ENCODE results near the gene B3GNT3.
A peak's percentile ranks its signal among the peaks of the same experiment; 100 is the strongest.
"Not testable (repeated sequence)": the region's sequence is repeated elsewhere in the genome, so short reads cannot be mapped to it uniquely, and the experiment has no call there.

The B3GNT3 gene

DNA sequence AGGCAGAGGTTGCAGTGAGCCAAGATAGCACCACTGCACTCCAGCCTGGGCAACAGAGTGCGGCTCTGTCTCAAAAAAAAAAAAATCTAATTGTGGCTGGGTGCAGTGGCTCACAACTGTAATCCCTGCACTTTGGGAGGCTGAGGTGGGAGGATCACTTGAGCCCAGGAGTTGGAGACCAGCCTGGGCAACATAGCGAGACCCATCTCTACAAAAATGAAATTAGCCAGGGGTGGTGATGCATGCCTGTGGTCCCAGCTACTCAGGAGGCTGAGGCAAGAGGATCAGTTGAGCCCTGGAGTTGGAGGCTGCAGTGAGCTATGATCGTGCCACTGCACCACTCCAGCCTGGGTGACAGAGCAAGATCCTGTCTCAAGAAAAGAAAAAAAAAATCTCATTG lies 3.7 kb downstream of the B3GNT3 start:
- DNase-seq = not testable (repeated sequence)

DNA sequence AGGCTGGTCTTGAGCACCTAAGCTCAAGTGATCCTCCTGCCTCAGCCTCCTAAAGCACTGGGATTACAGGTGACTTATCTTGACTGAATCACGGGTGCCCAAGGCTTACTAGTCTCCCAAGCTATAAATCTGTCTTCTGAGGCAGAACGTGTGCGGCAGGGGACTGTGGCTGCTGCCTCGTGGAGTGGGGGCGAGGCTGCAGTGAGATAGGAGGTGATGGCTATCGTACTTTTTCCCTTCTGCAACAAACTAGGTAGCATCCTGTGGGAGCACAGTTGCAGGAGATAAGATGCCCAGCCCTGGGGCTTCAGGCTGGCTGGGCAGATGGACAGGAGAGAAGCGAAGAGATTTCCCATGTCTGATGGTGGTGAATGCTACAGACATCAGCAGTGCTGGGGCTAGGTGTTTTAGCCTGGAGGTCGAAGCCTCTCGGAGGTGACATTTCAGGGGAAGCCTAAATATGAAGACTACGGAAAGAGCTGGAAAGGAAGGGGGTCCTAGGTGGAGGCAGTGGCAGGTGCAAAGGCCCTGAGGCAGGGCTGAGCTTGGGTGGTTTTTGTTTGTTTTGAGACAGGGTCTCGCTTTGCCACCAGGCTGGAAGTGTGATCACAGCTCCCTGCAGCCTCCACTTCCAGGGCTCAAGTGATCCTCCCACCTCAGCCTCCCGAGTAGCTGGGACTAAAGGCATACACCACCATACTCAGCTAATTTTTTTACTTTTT lies 7.4 kb downstream of the B3GNT3 start:
- no peak for DNase-seq

DNA sequence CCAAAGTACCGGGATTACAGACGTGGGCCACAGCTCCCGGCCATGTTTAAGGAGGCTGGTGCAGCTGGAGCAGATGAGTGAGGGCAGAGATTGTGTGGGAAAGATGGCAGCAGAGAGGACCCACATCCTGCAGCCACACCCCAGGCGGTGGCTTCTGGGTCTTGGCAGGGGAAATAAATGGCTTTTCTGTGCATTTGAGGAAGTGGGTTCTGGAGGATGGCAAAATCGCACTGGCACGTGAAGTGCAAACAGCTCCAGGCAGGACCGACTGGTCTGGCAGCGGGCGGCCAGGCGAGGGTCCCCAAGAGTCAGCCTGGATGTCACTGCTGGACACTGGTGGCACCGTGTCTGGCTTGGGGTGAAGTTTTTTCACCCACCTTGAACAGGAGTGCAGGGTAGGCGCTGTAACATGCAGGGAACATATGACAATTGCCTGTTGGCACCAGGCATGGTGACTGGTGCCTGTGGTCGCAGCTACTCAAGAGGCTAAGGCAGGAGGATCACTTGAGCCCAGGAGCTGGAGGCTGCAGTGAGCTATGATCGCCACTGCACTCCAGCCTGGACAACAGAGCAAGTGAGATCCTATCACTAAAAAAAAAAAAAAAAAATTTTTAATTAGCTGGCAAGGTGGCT lies 8.4 kb downstream of the B3GNT3 start:
- no peak for DNase-seq

- DNase-seq = no peak
Measured at GRCh38 chr19:17805427-17805826, 10.5 kb downstream of the B3GNT3 start.

GRCh38 chr19:17806945-17807344 lies 12.0 kb downstream of the B3GNT3 start:
- no peak for DNase-seq

DNA sequence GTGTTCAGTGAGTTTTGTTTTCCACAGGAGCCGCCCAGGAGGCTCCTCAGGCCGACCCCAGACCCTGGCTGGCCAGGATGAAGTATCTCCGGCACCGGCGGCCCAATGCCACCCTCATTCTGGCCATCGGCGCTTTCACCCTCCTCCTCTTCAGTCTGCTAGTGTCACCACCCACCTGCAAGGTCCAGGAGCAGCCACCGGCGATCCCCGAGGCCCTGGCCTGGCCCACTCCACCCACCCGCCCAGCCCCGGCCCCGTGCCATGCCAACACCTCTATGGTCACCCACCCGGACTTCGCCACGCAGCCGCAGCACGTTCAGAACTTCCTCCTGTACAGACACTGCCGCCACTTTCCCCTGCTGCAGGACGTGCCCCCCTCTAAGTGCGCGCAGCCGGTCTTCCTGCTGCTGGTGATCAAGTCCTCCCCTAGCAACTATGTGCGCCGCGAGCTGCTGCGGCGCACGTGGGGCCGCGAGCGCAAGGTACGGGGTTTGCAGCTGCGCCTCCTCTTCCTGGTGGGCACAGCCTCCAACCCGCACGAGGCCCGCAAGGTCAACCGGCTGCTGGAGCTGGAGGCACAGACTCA lies 12.9 kb downstream of the B3GNT3 start:
- no peak for DNase-seq

GRCh38 chr19:17811103-17811502 lies 16.2 kb downstream of the B3GNT3 start:
- DNase-seq = no peak

DNA sequence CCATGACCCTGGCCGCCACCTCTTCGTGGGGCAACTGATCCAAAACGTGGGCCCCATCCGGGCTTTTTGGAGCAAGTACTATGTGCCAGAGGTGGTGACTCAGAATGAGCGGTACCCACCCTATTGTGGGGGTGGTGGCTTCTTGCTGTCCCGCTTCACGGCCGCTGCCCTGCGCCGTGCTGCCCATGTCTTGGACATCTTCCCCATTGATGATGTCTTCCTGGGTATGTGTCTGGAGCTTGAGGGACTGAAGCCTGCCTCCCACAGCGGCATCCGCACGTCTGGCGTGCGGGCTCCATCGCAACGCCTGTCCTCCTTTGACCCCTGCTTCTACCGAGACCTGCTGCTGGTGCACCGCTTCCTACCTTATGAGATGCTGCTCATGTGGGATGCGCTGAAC lies 16.7 kb downstream of the B3GNT3 start:
- no peak for DNase-seq

DNA sequence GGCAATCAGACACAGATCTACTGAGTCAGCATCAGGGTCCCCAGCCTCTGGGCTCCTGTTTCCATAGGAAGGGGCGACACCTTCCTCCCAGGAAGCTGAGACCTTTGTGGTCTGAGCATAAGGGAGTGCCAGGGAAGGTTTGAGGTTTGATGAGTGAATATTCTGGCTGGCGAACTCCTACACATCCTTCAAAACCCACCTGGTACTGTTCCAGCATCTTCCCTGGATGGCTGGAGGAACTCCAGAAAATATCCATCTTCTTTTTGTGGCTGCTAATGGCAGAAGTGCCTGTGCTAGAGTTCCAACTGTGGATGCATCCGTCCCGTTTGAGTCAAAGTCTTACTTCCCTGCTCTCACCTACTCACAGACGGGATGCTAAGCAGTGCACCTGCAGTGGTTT lies 17.2 kb downstream of the B3GNT3 start:
- no peak for DNase-seq

DNA sequence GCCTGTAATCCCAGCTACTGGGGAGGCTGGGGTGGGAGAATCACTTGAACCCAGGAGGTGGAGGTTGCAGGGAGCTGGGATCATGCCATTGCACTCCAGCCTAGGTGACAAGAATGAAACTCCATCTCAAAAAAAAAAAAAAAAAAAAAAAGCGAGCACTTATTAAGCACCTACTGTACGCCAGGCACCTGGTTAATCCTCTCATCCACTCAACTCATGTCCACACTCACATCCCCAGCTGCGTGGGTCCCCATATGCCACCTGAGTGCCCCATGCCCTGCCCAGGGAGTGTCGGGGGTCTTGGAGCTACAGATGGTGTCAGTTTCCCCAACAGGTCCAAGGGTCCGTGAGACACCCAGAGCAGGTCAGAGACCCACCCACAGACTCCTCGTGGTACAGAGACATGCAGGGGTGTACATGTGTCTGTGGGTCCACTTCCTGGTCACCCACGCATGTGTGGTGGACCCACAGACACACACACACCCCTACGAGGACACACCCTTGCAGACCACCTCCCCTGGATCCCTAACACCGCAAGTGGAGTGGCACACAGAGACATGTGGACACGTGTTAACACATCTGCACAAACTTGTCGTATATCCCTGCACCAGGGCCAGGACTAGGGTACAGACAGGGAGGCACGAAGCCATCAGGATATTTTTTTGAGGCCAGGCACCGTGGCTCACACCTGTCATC lies 22.9 kb downstream of the B3GNT3 start:
- no peak for DNase-seq

DNA sequence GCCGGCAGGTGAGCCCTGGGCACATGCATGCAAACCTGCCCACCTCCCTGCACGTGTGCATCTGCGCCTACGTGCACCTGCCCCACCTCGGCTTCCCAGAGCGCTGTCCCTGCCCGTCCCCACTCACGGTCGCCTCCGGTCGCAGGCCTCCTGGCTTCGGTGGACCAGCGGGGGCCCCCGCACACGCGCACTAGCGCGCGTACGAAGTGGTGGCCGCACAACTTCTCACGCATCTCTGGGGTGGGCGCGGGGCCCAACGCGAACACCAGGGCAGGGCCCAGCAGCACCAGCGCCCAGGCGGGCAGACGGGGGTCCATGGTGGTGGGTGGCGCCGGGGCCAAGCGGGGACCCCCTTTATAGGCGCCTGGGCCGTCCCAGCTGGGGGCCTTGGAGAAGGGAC lies 26.3 kb downstream of the B3GNT3 start, which contains the start of gene INSL3:
Gene INSL3 (minus strand): TSS at position 330 of the 400 bp plus-strand sequence. CDS start 13 bp downstream, at position 317.
- DNase-seq = no peak

DNA sequence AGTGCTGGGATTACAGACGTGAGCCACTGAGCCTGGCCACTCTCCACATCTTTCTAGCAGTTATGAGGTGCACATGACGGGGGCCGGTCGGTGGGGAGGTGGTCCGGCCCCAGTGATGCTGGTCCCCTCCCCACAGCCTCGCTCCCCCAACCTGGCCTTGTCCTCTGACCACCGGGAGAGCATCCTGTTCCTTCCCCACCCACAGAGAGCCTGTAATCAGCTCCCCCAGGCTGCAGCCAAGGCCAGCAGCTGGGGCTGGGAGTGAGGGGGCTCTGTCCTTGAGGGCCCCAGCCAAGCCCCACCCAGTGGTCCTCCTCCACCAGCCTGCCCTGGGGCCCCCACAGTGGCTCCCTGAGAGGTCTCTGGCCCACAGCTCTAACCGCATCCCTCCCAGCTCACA lies 29.4 kb downstream of the B3GNT3 start:
- no peak for DNase-seq

DNA sequence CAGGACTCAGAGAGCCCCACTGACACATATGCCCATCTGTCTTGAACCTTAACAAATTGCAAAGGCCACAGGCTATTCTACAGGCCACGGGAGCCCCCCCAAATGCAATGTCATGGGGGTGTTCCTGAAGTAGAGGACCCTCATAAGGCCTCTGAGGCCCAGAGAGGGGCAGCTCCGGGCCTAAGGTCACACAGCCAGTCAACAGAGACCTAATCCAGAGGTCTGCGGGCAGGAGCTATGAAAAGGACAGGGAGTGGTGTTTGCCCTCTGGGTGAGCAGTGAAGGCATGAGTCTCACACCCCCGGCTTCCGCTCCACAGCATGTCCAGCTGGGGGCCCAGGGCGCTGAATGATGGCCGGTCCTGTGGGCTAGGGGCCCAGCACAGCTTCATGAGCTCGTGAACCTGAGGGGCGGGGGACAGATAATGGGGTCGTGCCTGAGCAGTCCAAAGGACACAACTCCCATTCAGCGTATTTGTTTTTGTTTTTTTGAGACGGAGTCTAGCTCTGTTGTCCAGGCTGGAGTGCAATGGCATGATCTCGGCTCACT lies 31.6 kb downstream of the B3GNT3 start:
- no peak for DNase-seq

DNA sequence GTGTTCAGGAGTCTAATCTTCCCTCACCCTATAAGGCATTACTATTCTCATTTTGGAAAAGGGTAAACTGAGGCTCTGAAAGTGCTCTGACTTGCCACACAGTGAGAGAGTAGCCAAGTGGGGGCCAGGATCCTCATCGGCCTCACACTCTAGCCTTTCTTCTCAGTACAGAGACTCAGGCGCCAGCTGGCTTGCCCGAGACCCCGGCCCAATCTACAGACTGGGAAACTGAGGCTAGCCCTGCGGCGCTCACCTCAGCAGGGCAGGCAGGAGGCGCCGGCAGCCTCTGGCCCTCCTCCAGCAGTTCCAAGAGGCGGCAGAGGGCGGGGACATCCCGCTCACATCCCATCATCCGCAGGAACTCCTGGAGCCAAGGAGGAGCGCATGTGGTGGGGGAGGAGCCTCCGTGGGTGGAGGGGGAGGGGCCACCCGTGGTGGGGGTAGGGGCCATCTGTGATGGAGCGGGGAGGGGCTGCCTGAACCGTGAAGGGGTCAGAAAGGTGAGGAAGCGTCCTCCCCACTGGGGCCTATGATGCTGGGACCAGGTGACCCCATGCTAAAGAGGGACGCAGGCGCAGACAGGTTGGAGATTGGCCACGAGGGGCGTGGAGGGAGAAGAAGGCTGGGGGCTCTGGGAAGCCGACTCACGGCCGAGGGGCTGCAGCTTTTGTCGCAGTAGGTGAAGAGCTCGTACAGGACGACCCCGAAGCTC lies 35.1 kb downstream of the B3GNT3 start:
- DNase-seq = no peak

- peak; percentile 54 to 67 for DNase-seq
Measured at GRCh38 chr19:17830567-17831418, 35.9 kb downstream of the B3GNT3 start.

GRCh38 chr19:17831419-17831888 lies 36.5 kb downstream of the B3GNT3 start:
- DNase-seq = no peak

DNA sequence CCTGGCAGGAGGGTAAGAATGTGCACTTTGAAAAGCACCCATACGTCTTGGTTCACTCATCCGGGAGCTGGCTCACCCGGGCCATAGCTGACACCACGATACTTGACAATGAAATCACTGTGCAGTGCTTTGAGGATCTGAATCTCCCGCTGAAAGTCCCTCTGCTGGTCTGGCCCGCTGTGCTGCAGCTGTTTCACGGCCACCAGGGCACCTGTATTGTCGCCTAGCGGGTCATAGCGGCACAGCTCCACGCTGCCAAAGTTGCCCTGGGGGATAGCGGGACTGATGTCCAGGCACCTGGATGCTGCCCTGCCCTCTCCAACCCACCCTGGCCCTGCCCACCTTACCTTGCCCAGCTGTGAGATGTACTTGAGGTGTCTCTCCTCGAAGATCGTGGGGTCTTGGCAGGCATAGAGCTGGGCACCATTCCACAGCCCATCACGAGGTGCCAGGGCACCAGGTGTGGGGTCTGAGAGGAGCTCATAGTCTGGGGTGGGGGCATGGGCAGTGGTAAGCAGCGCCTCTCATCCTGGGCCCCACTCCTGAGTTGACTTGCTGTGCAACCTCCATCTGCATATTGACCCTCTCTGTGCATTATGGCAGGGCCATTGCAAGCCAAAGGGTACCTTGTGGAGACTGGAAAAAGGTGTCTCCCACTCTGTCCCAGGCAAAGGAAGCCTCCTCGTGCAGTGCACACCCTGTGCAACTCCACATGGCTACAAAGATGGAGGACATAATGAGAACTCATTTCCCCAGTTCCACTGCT lies 37.7 kb downstream of the B3GNT3 start:
- DNase-seq = no peak

DNA sequence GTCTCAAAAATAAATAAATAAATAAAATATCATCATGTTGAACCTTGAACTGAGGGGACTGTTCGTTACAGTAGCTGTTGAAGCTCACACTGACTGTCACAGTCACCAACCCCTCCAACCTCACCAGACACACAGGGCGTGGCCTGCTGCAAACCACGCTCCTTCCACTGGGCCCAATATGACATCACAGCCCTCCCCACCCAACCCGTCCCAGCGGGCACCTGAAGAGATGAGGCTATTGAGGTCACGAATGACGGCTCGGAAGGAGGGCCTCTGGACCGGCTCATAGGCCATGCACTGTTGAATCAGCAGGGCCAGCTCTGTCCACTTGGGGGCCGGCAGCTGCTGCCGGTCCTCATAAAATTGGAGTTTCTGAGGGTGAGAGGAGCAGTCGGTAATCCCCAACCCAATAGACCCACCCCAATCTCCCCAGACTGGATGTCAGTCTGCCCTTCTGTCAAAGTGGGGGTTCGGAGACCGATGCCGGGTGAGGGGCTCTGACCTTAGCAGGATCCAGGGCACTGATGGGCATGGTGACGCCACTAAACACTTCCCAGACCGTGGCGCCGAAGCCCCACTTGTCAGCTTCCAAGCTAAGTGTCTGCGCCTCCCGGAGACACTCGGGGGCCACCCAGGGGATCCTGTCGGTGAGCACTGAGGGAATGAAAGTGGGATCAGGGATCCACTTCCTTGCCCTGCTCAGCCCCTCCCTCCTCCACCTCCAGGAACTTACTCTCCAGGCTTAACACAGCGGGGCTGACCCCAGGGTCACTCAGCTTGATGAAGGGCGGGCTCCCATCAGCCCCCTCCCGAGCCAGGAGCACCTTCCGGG lies 39.6 kb downstream of the B3GNT3 start:
- no peak for DNase-seq

DNA sequence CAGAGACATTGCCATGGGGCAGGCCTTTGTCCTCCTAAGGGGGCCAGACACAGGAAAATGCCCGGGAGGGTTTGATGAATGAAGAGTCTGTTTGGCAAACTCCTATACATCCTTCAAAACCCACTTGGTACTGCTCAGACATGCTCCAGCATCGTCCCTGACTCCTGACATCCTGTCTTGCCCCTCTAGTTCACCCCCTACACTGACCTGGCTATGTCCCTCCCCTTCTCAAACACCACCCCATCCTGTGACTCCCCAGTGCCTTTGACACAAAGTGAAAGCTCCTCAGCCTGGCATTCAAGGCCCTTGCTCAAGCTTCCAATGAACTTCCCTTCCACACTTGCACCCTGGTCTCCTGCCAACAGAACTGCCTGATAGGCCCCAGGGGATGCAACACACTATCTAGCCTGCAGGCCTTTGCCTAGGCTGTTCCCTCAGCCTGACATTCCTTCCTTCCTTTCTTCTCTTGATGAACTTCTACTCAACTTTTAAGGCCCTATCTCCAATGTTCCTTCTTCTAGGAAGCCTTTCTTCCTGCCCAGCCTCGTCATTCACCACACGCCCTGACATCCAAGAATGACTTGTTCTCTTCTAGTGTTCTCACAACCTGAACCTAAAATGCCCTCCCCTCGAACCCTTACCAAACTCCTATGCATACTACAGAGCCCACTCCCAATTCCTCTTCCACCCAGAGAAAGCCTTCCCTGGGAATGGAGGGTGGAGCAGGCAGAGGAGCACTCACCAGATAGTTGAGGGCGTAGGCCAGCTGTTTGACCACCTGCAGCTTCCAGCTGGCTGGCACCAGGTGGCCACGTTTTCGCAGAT lies 40.5 kb downstream of the B3GNT3 start:
- no peak for DNase-seq
